GM12878 (cell line): Measurements from ENCODE around the gene IL19. TPM values are rescaled to one million over a fixed set of nuclear protein-coding genes. Genes with fewer than 3 reads are reported as not detected.

Source experiments
- BRCA1 ChIP-seq: IDR thresholded peaks from 2 replicates; pipeline ENCODE4 v1.6.1; 2011; ENCODE audit warnings: low read depth, low read length, improper control_type of control experiment
- FOXK2 ChIP-seq: fragments of 450-650 bp; IDR thresholded peaks from 2 replicates; pipeline ENCODE4 v1.6.1; 2017; ENCODE audit warnings: mild to moderate bottlenecking, moderate library complexity
- GATAD2B ChIP-seq: fragments of 450-650 bp; conservative IDR thresholded peaks from 2 replicates; pipeline ENCODE4 v1.6.1; 2017; ENCODE audit warnings: low read depth, mild to moderate bottlenecking, moderate library complexity
- KDM1A ChIP-seq: fragments of 200-600 bp; sonication (generic); IDR thresholded peaks from 2 replicates; pipeline ENCODE4 v1.6.1; 2016; ENCODE audit warnings: borderline replicate concordance
- MTA2 ChIP-seq: fragments of 450-650 bp; IDR thresholded peaks from 2 replicates; pipeline ENCODE4 v1.6.1; 2016; ENCODE audit warnings: low read depth, mild to moderate bottlenecking, moderate library complexity
- NR2C1 ChIP-seq: fragments of 450-650 bp; IDR thresholded peaks from 2 replicates; pipeline ENCODE4 v1.6.1; 2017; ENCODE audit warnings: antibody characterized with exemption, mild to moderate bottlenecking, moderate library complexity
- POLR2AphosphoS2 ChIP-seq: IDR thresholded peaks from 2 replicates; pipeline ENCODE4 v1.6.1; 2011; ENCODE audit warnings: low read depth, mild to moderate bottlenecking, low read length, improper control_type of control experiment, moderate library complexity
- RFX5 ChIP-seq: IDR thresholded peaks from 2 replicates; pipeline ENCODE4 v1.6.1; 2011; ENCODE audit warnings: low read depth, low read length, improper control_type of control experiment
- SREBF1 ChIP-seq: IDR thresholded peaks from 2 replicates; pipeline ENCODE4 v1.6.1; 2012; ENCODE audit warnings: mild to moderate bottlenecking, low read length
- STAT1 ChIP-seq: fragments of 450-650 bp; conservative IDR thresholded peaks from 2 replicates; pipeline ENCODE4 v1.6.1; 2014; ENCODE audit warnings: antibody characterized with exemption, mild to moderate bottlenecking
- ZNF217 ChIP-seq: fragments of 450-650 bp; IDR thresholded peaks from 2 replicates; pipeline ENCODE4 v1.6.1; 2017; ENCODE audit warnings: antibody characterized with exemption, mild to moderate bottlenecking
- polyA plus RNA-seq, 11 experiments: library from polyadenylated mRNA; depleted of rRNA in 4 of 11; unstranded in 6 of 11; stranded (reverse) in 5 of 11; fragments of >200 nt; fragmentation: Nextera tagmentation in 4 of 11; fragmentation: Illumina TruSeq in 1 of 11; extraction: Ambion mirVana in 4 of 11; extraction: Trizol in 1 of 11; gene quantifications; 1 replicate in 1 of 11; 2 replicates in 10 of 11; pipeline versions ENCODE4 v1.2.1 to v1.2.3, GENCODE V29; 2011 to 2016; ENCODE audit warnings: inconsistent platforms in 2 of 11, missing spikeins in 2 of 11, low read depth in 1 of 11
- total RNA-seq, 4 experiments: library from RNA; depleted of rRNA in 3 of 4; stranded (reverse); fragments of >200 nt in 3 of 4; fragmentation: Illumina TruSeq in 1 of 4; extraction: Trizol in 1 of 4; gene quantifications; 2 replicates each; pipeline versions ENCODE4 v1.2.1 to v1.2.3, GENCODE V29; 2013 to 2021
- TF ChIP-seq, protein P1 (sequence below): fragments of 450-650 bp; IDR thresholded peaks from 2 replicates; pipeline ENCODE4 v1.6.1; 2016; ENCODE audit warnings: mild to moderate bottlenecking
- TF ChIP-seq, protein P2 (sequence below): fragments of 450-650 bp; formaldehyde crosslinking; IDR thresholded peaks from 2 replicates; pipeline ENCODE4 v1.4.0; 2020; ENCODE audit warnings: mild to moderate bottlenecking, moderate library complexity
- TF ChIP-seq, protein P3 (sequence below), 3 experiments: IDR thresholded peaks in 2 of 3; conservative IDR thresholded peaks in 1 of 3; 2 replicates each; pipeline ENCODE4 v1.5.1; 2011; ENCODE audit warnings: low read depth in 3 of 3, low read length in 3 of 3, mild to moderate bottlenecking in 3 of 3, control low read depth in 2 of 3, moderate library complexity in 2 of 3, inconsistent platforms in 1 of 3, mixed read lengths in 1 of 3; ENCODE audit not compliant: control insufficient read depth in 2 of 3, insufficient read depth in 1 of 3; ENCODE audit errors: extremely low read depth in 1 of 3
- TF ChIP-seq, protein P4 (sequence below): fragments of 450-650 bp; IDR thresholded peaks from 2 replicates; pipeline ENCODE4 v1.6.1; 2016; ENCODE audit warnings: mild to moderate bottlenecking
- TF ChIP-seq, protein P5 (sequence below): fragments of 450-650 bp; IDR thresholded peaks from 2 replicates; pipeline ENCODE4 v1.6.1; 2018; ENCODE audit warnings: borderline replicate concordance, mild to moderate bottlenecking; ENCODE audit not compliant: partially characterized antibody

Gene IL19
- total and polyA plus RNA-seq, 10 of the 15 experiments (the other 5 are each of a cell fraction or from before 2014, with no cell fraction given): 0.10 to 0.73 (median 0.28) TPM; not detected in 6

DNA sequence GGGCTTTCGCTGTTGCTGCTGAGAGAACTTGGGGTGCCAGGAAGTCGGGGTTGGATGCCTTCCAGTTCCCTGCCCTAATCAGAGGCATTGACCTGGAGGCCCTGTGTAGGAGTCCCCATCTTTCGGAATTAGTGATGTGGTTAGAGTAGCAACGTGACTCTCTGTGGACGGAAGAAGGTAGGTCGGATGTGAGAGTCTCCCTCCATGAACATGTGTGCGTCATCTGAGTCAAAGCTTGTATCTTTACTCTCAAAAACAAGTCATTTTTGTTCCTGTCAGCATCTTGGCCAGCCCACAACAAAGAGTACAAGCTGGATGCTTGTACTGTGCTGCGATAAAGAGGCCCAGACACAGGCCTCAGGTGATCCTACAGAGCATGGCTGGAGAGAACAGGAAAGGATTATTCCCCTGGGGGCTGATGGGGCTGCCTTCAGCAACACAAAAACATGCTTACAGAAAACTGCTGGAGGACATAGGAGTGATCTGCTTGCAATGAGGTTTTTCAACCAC lies 32.7 kb downstream of the IL19 start (continued):
- TF ChIP-seq BRCA1 (no peak), ZNF217 (no peak), RFX5 (0 out of 2 replicates have a peak, but pooled peaks have one; percentile 21), KDM1A (no peak), STAT1 (no peak; the same call in 1 of the 2 replicates), SREBF1 (peak; percentile 53; the same call in 1 of the 2 replicates), POLR2AphosphoS2 (no peak), NR2C1 (no peak), GATAD2B (peak; percentile 90), FOXK2 (no peak; the same call in none of the 2 replicates), MTA2 (peak; percentile 98)
- TF ChIP-seq, protein P1, sequence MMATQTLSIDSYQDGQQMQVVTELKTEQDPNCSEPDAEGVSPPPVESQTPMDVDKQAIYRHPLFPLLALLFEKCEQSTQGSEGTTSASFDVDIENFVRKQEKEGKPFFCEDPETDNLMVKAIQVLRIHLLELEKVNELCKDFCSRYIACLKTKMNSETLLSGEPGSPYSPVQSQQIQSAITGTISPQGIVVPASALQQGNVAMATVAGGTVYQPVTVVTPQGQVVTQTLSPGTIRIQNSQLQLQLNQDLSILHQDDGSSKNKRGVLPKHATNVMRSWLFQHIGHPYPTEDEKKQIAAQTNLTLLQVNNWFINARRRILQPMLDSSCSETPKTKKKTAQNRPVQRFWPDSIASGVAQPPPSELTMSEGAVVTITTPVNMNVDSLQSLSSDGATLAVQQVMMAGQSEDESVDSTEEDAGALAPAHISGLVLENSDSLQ: peak; percentile 71
- TF ChIP-seq, protein P2, sequence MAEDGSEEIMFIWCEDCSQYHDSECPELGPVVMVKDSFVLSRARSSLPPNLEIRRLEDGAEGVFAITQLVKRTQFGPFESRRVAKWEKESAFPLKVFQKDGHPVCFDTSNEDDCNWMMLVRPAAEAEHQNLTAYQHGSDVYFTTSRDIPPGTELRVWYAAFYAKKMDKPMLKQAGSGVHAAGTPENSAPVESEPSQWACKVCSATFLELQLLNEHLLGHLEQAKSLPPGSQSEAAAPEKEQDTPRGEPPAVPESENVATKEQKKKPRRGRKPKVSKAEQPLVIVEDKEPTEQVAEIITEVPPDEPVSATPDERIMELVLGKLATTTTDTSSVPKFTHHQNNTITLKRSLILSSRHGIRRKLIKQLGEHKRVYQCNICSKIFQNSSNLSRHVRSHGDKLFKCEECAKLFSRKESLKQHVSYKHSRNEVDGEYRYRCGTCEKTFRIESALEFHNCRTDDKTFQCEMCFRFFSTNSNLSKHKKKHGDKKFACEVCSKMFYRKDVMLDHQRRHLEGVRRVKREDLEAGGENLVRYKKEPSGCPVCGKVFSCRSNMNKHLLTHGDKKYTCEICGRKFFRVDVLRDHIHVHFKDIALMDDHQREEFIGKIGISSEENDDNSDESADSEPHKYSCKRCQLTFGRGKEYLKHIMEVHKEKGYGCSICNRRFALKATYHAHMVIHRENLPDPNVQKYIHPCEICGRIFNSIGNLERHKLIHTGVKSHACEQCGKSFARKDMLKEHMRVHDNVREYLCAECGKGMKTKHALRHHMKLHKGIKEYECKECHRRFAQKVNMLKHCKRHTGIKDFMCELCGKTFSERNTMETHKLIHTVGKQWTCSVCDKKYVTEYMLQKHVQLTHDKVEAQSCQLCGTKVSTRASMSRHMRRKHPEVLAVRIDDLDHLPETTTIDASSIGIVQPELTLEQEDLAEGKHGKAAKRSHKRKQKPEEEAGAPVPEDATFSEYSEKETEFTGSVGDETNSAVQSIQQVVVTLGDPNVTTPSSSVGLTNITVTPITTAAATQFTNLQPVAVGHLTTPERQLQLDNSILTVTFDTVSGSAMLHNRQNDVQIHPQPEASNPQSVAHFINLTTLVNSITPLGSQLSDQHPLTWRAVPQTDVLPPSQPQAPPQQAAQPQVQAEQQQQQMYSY: no peak
- TF ChIP-seq, protein P3, sequence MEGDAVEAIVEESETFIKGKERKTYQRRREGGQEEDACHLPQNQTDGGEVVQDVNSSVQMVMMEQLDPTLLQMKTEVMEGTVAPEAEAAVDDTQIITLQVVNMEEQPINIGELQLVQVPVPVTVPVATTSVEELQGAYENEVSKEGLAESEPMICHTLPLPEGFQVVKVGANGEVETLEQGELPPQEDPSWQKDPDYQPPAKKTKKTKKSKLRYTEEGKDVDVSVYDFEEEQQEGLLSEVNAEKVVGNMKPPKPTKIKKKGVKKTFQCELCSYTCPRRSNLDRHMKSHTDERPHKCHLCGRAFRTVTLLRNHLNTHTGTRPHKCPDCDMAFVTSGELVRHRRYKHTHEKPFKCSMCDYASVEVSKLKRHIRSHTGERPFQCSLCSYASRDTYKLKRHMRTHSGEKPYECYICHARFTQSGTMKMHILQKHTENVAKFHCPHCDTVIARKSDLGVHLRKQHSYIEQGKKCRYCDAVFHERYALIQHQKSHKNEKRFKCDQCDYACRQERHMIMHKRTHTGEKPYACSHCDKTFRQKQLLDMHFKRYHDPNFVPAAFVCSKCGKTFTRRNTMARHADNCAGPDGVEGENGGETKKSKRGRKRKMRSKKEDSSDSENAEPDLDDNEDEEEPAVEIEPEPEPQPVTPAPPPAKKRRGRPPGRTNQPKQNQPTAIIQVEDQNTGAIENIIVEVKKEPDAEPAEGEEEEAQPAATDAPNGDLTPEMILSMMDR (IDR thresholded peaks at IDR 0.05 in 2 of 3, conservative IDR thresholded peaks at IDR 0.05 in 1 of 3; ENCODE audit: control insufficient read depth in 2 of 3, extremely low read depth in 1 of 3, insufficient read depth in 1 of 3, low read depth in 3 of 3, low read length in 3 of 3): no peak
- TF ChIP-seq, protein P4, sequence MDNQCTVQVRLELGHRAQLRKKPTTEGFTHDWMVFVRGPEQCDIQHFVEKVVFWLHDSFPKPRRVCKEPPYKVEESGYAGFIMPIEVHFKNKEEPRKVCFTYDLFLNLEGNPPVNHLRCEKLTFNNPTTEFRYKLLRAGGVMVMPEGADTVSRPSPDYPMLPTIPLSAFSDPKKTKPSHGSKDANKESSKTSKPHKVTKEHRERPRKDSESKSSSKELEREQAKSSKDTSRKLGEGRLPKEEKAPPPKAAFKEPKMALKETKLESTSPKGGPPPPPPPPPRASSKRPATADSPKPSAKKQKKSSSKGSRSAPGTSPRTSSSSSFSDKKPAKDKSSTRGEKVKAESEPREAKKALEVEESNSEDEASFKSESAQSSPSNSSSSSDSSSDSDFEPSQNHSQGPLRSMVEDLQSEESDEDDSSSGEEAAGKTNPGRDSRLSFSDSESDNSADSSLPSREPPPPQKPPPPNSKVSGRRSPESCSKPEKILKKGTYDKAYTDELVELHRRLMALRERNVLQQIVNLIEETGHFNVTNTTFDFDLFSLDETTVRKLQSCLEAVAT: peak; percentile 87
- TF ChIP-seq, protein P5, sequence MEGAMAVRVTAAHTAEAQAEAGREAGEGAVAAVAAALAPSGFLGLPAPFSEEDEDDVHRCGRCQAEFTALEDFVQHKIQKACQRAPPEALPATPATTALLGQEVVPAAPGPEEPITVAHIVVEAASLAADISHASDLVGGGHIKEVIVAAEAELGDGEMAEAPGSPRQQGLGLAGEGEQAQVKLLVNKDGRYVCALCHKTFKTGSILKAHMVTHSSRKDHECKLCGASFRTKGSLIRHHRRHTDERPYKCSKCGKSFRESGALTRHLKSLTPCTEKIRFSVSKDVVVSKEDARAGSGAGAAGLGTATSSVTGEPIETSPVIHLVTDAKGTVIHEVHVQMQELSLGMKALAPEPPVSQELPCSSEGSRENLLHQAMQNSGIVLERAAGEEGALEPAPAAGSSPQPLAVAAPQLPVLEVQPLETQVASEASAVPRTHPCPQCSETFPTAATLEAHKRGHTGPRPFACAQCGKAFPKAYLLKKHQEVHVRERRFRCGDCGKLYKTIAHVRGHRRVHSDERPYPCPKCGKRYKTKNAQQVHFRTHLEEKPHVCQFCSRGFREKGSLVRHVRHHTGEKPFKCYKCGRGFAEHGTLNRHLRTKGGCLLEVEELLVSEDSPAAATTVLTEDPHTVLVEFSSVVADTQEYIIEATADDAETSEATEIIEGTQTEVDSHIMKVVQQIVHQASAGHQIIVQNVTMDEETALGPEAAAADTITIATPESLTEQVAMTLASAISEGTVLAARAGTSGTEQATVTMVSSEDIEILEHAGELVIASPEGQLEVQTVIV: no peak
